ENCODE measurements around the gene SLC45A1.

GRCh38 chr1:8350914-8351684, 33.2 kb downstream of the SLC45A1 start:
- TF ChIP-seq CTCF (optimal IDR thresholded peaks at IDR 0.05 in 1 of 3, IDR thresholded peaks at IDR 0.05 in 1 of 3, conservative IDR thresholded peaks at IDR 0.05 in 1 of 3; ENCODE audit: extremely low read depth in 1 of 3, insufficient read depth in 2 of 3, low read length in 3 of 3) (no peak), EZH2 (IDR thresholded peaks at IDR 0.05; ENCODE audit: low read length) (no peak)
